Activated CD8-positive, alpha-beta memory T cell treated with anti-CD3 and anti-CD28 coated beads for 36 hours (primary cell): Measurements from ENCODE around the gene TYROBP. TPM values are rescaled to one million over a fixed set of nuclear protein-coding genes. Genes with fewer than 3 reads are reported as not detected.

Experiments used
- CTCF ChIA-PET: fragments of 350-600 bp; sonication (Branson Sonifier 250); formaldehyde crosslinking; loops from one replicate; lab custom pipeline; 2021; ENCODE audit warnings: antibody characterized with exemption; lab: Charles Lee
- POLR2A ChIA-PET: fragments of 350-600 bp; sonication (Branson Sonifier 250); formaldehyde crosslinking; loops from one replicate; lab custom pipeline; 2021; ENCODE audit warnings: antibody characterized with exemption; lab: Charles Lee
- total RNA-seq, 2 experiments: library from RNA; stranded (reverse); gene quantifications; one replicate each; pipeline ENCODE4 v1.2.3, GENCODE V29; 2021

TYROBP gene
- total RNA-seq, 2 experiments from 2014 or later, result not detected

GRCh38 chr19:35868172-35868822 lies 39.8 kb downstream of the TYROBP start, which contains the start of gene APLP1:
TSS of gene APLP1 (plus strand) at chr19:35868574. CDS start at chr19:35868637, 63 bp downstream.
- CTCF ChIA-PET, result interaction anchor here (1.0 to 2.6 kb wide), 4 partner anchors 12 to 64 kb away, joined by 3 to 9 read pairs (median 4); partner anchors contain the start of gene KIRREL2
- POLR2A ChIA-PET, result no interaction called here

- CTCF ChIA-PET, result no interaction called here
- POLR2A ChIA-PET, result no interaction called here
Measured at GRCh38 chr19:35863018-35863417, 45.1 kb downstream of the TYROBP start.

GRCh38 chr19:35862528-35862927 lies 45.6 kb downstream of the TYROBP start:
- CTCF ChIA-PET, result no interaction called here
- POLR2A ChIA-PET, result no interaction called here

GRCh38 chr19:35861640-35862160 lies 46.4 kb downstream of the TYROBP start:
- ChIA-PET CTCF (no interaction called here), POLR2A (no interaction called here)

GRCh38 chr19:35860818-35861639 lies 47.1 kb downstream of the TYROBP start:
- CTCF ChIA-PET, result no interaction called here
- POLR2A ChIA-PET, result no interaction called here

GRCh38 chr19:35860436-35860817 lies 47.7 kb downstream of the TYROBP start:
- ChIA-PET POLR2A (no interaction called here), CTCF (no interaction called here)

- CTCF ChIA-PET, result no interaction called here
- POLR2A ChIA-PET, result no interaction called here
Measured at GRCh38 chr19:35859414-35859813, 48.7 kb downstream of the TYROBP start.

- POLR2A ChIA-PET, result no interaction called here
- CTCF ChIA-PET, result no interaction called here
Measured at GRCh38 chr19:35858311-35858710, 49.8 kb downstream of the TYROBP start.

- POLR2A ChIA-PET, result no interaction called here
- CTCF ChIA-PET, result interaction anchor here (1.3 kb wide), 2 partner anchors 12 to 162 kb away, joined by 4 read pairs; partner anchors contain the start of gene APLP1
Measured at GRCh38 chr19:35856546-35857149, 51.4 kb downstream of the TYROBP start, which contains the start of gene KIRREL2. TSS of gene KIRREL2 (plus strand) at chr19:35856911. CDS start at chr19:35857120, 209 bp downstream.

Other genes starting within 250 kb of the TYROBP start
- gene UPK1A, start 241.8 kb downstream of the TYROBP start, total RNA-seq, result under 1 TPM; 0.23 to 0.38 TPM
- 100 to 1,000 TPM; 278 to 282 TPM for gene ZBTB32, start 203.7 kb downstream of the TYROBP start, total RNA-seq
- gene KMT2B, start 190.3 kb downstream of the TYROBP start, total RNA-seq, result 10 to 100 TPM; 52.0 to 53.1 TPM
- gene IGFLR1, start 165.8 kb downstream of the TYROBP start, total RNA-seq, result 10 to 100 TPM; 82.6 to 85.6 TPM
- 10 to 100 TPM; 24.9 to 26.6 TPM for gene U2AF1L4, start 162.9 kb downstream of the TYROBP start, total RNA-seq
- 10 to 100 TPM; 50.8 to 53.4 TPM for gene PSENEN, start 162.6 kb downstream of the TYROBP start, total RNA-seq
- 10 to 100 TPM in 1 of 2 experiments, 1 to 10 TPM in 1; 7.3 to 10.5 TPM for gene LIN37, start 159.7 kb downstream of the TYROBP start, total RNA-seq
- under 1 TPM in 1 of 2 experiments, not detected in 1; 0.21 TPM for gene HSPB6, start 151.3 kb downstream of the TYROBP start, total RNA-seq
- 10 to 100 TPM; 33.7 to 37.0 TPM for gene PROSER3, start 150.1 kb downstream of the TYROBP start, total RNA-seq
- 10 to 100 TPM; 12.0 to 16.5 TPM for gene ARHGAP33, start 132.7 kb downstream of the TYROBP start, total RNA-seq
- not detected for gene PRODH2, start 95.5 kb downstream of the TYROBP start, total RNA-seq
- not detected for gene NPHS1, start 55.8 kb downstream of the TYROBP start, total RNA-seq
- 1 to 10 TPM; 1.0 TPM for gene KIRREL2, start 51.4 kb downstream of the TYROBP start, total RNA-seq
- gene APLP1, start 39.7 kb downstream of the TYROBP start, total RNA-seq, result 1 to 10 TPM in 1 of 2 experiments, under 1 TPM in 1; 0.61 to 1.7 TPM
- gene NFKBID, start 7.8 kb downstream of the TYROBP start, total RNA-seq, result 10 to 100 TPM; 80.2 to 85.9 TPM
- 10 to 100 TPM; 63.0 to 66.2 TPM for gene HCST, start 5.8 kb downstream of the TYROBP start, total RNA-seq
- 10 to 100 TPM; 11.8 TPM for gene LRFN3, start 28.1 kb upstream of the TYROBP start, total RNA-seq
- 10 to 100 TPM; 22.6 to 26.0 TPM for gene SDHAF1, start 86.9 kb upstream of the TYROBP start, total RNA-seq
- 1 to 10 TPM; 1.2 to 1.4 TPM for gene SYNE4, start 100.5 kb upstream of the TYROBP start, total RNA-seq
- gene ALKBH6, start 105.9 kb upstream of the TYROBP start, total RNA-seq, result 10 to 100 TPM; 35.2 to 36.7 TPM
- under 1 TPM; 0.06 to 0.21 TPM for gene CLIP3, start 124.6 kb upstream of the TYROBP start, total RNA-seq
- 1 to 10 TPM; 2.0 TPM for gene THAP8, start 146.0 kb upstream of the TYROBP start, total RNA-seq
- gene WDR62, start 146.6 kb upstream of the TYROBP start, total RNA-seq, result 10 to 100 TPM; 18.6 to 19.2 TPM
- gene OVOL3, start 202.8 kb upstream of the TYROBP start, total RNA-seq, result not detected
- 100 to 1,000 TPM; 109 to 130 TPM for gene POLR2I, start 206.6 kb upstream of the TYROBP start, total RNA-seq
- 100 to 1,000 TPM; 114 to 121 TPM for gene TBCB, start 207.2 kb upstream of the TYROBP start, total RNA-seq
- 100 to 1,000 TPM; 360 to 374 TPM for gene CAPNS1, start 231.8 kb upstream of the TYROBP start, total RNA-seq
- not detected for gene COX7A1, start 244.2 kb upstream of the TYROBP start, total RNA-seq